ENCODE results near the gene SERP2.

DNA sequence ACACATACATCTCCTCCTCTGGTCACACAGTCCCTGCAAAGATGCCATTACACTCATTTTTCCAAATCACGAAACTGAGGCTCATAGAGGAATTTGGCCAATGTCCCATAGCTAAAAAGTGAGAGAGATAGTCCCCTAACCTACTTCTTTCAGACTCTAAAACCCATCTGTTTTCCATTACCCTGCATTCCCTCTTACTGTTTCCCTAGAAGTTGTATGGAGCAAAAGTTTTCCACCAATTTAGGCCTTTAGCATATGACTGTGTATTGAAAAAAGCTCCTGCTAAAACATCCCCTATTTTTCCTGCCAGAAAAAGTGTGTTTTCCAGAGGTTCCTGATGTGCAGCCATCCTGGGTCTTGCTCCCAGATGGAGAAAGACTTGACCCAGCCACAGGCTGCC lies 16.3 kb downstream of the SERP2 start:
- no peak for TF ChIP-seq SUZ12 (IDR thresholded peaks at IDR 0.05; ENCODE audit: extremely low read depth, insufficient read depth, insufficient read length)
- TF ChIP-seq ZNF274 (IDR thresholded peaks at IDR 0.05; ENCODE audit: low read depth, low read length): no peak
- TF ChIP-seq YY1 (IDR thresholded peaks at IDR 0.05; ENCODE audit: insufficient read depth, insufficient read length): no peak

Data from NT2/D1 (cell line).